Measurements from ENCODE around the gene SRPK1.

Gene SRPK1

DNA sequence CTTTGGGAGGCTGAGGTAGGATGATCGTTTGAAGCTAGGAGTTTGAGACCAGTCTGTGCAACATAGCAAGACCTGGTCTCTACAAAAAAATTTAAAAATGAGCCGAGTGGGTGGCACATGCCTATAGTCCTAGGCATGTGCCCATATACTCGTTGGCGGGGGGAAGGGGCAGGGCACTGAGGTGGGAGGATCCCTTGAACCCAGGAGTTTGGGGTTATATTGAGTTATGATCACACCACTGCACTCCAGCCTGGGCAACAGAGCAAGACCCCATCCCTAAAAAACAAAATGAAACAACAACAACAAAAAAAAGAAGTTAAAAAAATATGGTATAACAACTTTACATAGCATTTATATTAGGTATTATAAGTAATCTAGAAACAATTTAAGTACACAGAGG lies 67.9 kb downstream of the SRPK1 start:
- Histone ChIP-seq H3K36me3 (ENCODE audit: insufficient read depth, low read length) (peaks cover 98% of the 10 kb centered on the region), H3K27me3 (ENCODE audit: insufficient read depth, low read length) (no peaks in the 10 kb centered on the region)
- 92% methylated on average over 4 of the region's 4 CpGs for WGBS

DNA sequence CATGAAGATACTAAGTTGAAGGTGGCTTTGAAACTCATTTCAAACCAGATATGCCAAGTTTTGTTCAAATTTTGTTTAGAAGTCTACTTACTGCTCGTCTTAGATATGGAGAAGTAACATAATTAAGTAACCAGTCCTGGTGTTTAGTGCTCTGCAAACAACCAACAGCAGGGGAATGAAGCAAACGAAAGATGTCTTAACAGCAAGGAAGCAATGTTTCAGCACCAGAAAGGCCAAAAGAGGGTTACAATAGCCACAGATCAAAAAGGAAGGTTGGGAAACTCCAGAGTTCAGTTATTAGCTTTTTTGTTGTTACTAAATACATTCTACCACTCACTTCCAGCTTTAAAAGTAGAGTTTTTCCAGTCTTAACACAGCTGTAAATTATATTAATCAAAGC lies 70.7 kb downstream of the SRPK1 start:
- Histone ChIP-seq H3K27ac (ENCODE audit: low read depth, low read length) (no peak overlapping the region), H3K9me3 (ENCODE audit: insufficient read depth, low read depth, low read length) (peaks cover 6% of the 10 kb centered on the region; the same call in 1 of the 2 replicates), H3K4me1 (ENCODE audit: insufficient read depth, low read length) (no peaks in the 10 kb centered on the region), H3K27me3 (ENCODE audit: insufficient read depth, low read length) (no peaks in the 10 kb centered on the region), H3K4me3 (ENCODE audit: low read length) (no peak overlapping the region), H3K9ac (ENCODE audit: low read depth, low read length) (no peak overlapping the region), H3K36me3 (ENCODE audit: insufficient read depth, low read length) (peaks cover 97% of the 10 kb centered on the region)
- 88% methylated on average over 2 of the region's 2 CpGs for WGBS

More for the DNA sequence above, 67.9 kb downstream of the SRPK1 start:
- no peak overlapping the region for H3K4me3 ChIP-seq (ENCODE audit: low read length)
- peaks cover 6% of the 10 kb centered on the region; the same call in 1 of the 2 replicates for H3K9me3 ChIP-seq (ENCODE audit: insufficient read depth, low read depth, low read length)
- H3K27ac ChIP-seq (ENCODE audit: low read depth, low read length), result no peak overlapping the region
- no peak overlapping the region for H3K9ac ChIP-seq (ENCODE audit: low read depth, low read length)
- peaks cover 7% of the 10 kb centered on the region for H3K4me1 ChIP-seq (ENCODE audit: insufficient read depth, low read length)

DNA sequence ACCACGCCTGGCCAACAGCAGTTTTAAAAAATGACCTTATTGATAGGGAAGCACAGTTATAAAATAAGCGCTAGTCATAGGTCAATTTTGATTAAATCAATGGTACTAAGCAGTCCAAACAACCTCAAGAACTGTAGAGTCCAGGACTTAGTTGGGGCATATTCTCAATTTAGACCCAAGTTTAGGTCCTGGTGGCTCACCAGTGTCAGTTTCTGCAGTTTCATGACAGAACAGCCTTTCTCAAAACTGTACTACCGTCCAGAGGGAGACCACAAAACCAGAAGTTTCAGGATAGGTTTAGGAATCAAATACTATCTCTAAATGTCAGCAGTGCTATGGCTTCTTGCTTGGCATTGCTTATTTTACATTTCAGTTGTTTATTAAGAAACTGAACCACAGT lies 76.6 kb downstream of the SRPK1 start:
- WGBS, result 97% methylated on average over 3 of the region's 3 CpGs
- Histone ChIP-seq H3K27me3 (ENCODE audit: insufficient read depth, low read length) (no peaks in the 10 kb centered on the region), H3K27ac (ENCODE audit: low read depth, low read length) (no peak overlapping the region), H3K4me1 (ENCODE audit: insufficient read depth, low read length) (no peaks in the 10 kb centered on the region), H3K36me3 (ENCODE audit: insufficient read depth, low read length) (peaks cover 91% of the 10 kb centered on the region), H3K9ac (ENCODE audit: low read depth, low read length) (no peak overlapping the region), H3K4me3 (ENCODE audit: low read length) (no peak overlapping the region), H3K9me3 (ENCODE audit: insufficient read depth, low read depth, low read length) (peaks cover 6% of the 10 kb centered on the region; the same call in 1 of the 2 replicates)

DNA sequence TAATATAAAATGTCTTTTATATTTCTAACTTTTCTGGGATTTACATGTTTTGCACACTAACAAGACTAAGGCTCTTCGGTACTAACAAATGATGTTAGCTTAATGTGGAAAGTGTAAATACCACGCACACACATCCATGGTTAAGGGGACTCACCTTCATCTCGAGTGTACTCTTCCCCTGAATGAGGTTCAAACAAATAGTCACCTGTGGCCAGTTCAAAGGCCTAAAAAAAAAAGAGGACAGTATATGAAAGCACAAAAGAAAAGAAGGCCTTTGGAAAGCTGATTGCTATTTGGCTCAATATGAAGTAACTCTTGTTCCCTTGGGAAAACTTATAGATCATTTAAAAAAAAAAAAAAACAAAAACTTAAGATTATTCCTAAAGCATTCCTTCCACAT lies 78.5 kb downstream of the SRPK1 start:
- Histone ChIP-seq H3K9me3 (ENCODE audit: insufficient read depth, low read depth, low read length) (no peaks in the 10 kb centered on the region), H3K36me3 (ENCODE audit: insufficient read depth, low read length) (peaks cover 89% of the 10 kb centered on the region), H3K9ac (ENCODE audit: low read depth, low read length) (no peak overlapping the region), H3K27ac (ENCODE audit: low read depth, low read length) (no peak overlapping the region), H3K27me3 (ENCODE audit: insufficient read depth, low read length) (no peaks in the 10 kb centered on the region), H3K4me3 (ENCODE audit: low read length) (no peak overlapping the region), H3K4me1 (ENCODE audit: insufficient read depth, low read length) (no peaks in the 10 kb centered on the region)
- 98% methylated on average over 3 of the region's 3 CpGs for WGBS

DNA sequence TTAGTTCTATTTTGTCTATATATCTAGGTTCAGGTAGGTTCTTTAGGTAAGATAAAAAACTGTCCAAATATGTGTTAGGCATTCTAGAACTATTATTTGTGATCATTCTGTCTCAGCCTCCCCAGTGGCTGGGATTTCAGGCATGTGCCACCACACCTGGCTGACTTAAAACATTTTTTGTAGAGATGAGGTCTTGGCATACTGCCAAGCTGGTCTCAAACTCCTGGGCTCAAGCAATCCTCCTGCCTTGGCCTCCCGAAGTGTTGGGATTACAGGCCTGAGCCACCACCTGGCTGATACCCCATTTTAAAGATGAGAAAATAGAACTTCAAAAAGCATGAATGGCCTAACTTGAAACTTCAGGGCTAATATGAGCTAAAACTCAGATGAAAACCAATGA lies 81.9 kb downstream of the SRPK1 start:
- Histone ChIP-seq H3K27ac (ENCODE audit: low read depth, low read length) (no peak overlapping the region), H3K36me3 (ENCODE audit: insufficient read depth, low read length) (peaks cover 88% of the 10 kb centered on the region), H3K9ac (ENCODE audit: low read depth, low read length) (no peak overlapping the region), H3K4me1 (ENCODE audit: insufficient read depth, low read length) (no peaks in the 10 kb centered on the region), H3K9me3 (ENCODE audit: insufficient read depth, low read depth, low read length) (no peaks in the 10 kb centered on the region), H3K4me3 (ENCODE audit: low read length) (no peak overlapping the region), H3K27me3 (ENCODE audit: insufficient read depth, low read length) (no peaks in the 10 kb centered on the region)
- WGBS, result 86% methylated on average over 1 of the region's 1 CpG

DNA sequence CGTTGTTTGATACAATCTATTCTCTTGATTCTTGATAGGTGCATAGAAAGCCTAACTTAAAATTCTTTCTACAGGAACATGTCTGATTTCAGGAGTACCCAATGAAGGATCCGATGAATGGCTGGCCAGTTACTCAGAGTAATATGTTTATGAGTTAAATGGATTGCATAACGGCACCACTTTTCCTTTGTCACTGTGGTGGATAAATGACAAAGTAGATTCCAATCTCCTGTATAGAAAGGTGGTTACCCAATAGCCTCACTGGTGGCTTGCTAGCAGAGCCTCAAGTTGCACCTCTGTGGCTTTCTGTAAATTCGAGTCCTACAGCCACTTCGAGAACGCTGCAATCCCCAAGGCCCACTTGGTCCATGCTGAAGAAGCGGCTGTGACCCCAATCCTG lies 87.4 kb downstream of the SRPK1 start:
- no peak overlapping the region for H3K9ac ChIP-seq (ENCODE audit: low read depth, low read length)
- H3K4me1 ChIP-seq (ENCODE audit: insufficient read depth, low read length), result no peaks in the 10 kb centered on the region
- no peak overlapping the region for H3K27ac ChIP-seq (ENCODE audit: low read depth, low read length)
- no peak overlapping the region for H3K4me3 ChIP-seq (ENCODE audit: low read length)
- no peaks in the 10 kb centered on the region for H3K27me3 ChIP-seq (ENCODE audit: insufficient read depth, low read length)
- no peaks in the 10 kb centered on the region for H3K9me3 ChIP-seq (ENCODE audit: insufficient read depth, low read depth, low read length)
- WGBS, result 97% methylated on average over 7 of the region's 7 CpGs
- H3K36me3 ChIP-seq (ENCODE audit: insufficient read depth, low read length), result peaks cover 58% of the 10 kb centered on the region

DNA sequence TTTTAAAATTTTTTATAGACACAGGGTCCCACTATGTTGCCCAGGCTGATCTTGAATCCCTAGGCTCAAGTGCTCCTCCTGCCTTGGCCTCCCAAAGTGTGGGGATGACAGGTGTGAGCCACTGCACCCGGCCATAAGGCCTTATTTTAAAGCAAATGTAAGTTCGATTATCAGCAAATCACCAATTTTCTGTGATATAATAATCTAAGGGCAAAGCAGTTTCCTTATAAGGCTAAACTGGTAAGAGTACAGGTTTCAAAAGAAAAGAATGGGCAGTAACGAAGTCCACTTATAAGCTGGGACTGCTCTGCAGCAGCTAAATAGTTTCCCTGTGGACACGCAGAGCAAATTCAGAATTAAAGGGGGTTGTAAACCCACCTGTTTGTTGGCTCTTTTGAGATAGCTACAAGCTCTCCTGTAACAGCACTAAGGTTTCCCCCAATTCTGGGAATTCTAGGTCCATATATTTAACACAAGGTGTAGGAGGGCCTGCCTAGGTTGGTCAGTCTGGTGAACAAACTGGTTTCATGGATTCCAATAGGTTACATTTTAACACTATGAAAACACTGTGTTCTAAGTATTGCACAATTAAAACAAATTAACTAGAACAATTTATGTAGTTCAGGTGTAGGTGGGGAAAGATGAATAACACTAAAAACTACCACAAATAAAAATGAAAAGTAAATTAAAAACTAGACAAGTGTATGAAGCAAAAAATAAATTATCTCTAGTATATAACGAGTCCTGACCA lies 89.5 kb downstream of the SRPK1 start:
- Histone ChIP-seq H3K27ac (ENCODE audit: low read depth, low read length) (no peak overlapping the region), H3K4me1 (ENCODE audit: insufficient read depth, low read length) (no peaks in the 10 kb centered on the region), H3K9me3 (ENCODE audit: insufficient read depth, low read depth, low read length) (no peaks in the 10 kb centered on the region), H3K27me3 (ENCODE audit: insufficient read depth, low read length) (no peaks in the 10 kb centered on the region), H3K4me3 (ENCODE audit: low read length) (no peak overlapping the region), H3K36me3 (ENCODE audit: insufficient read depth, low read length) (peaks cover 40% of the 10 kb centered on the region), H3K9ac (ENCODE audit: low read depth, low read length) (no peak overlapping the region)
- 96% methylated on average over 5 of the region's 5 CpGs for WGBS

DNA sequence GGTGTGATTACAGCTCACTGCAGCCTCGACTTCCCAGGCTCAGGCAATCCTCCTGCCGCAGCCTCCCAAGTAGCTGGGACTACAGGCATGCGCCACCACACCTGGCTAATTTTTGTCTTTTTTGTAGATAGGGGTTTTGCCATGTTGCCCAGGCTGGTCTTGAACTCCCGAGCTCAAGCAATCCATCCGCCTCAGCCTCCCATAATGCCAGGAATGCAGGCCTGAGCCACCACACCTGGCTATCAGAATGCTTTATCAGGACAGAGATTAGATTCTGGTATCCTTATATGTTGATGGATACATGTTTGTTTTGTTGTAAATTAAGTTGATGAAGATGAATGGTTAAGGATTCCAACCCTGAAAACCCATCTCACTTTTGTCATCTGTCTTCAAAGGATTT lies 91.6 kb downstream of the SRPK1 start:
- Histone ChIP-seq H3K4me1 (ENCODE audit: insufficient read depth, low read length) (no peaks in the 10 kb centered on the region), H3K9ac (ENCODE audit: low read depth, low read length) (no peak overlapping the region), H3K27me3 (ENCODE audit: insufficient read depth, low read length) (no peaks in the 10 kb centered on the region), H3K9me3 (ENCODE audit: insufficient read depth, low read depth, low read length) (no peaks in the 10 kb centered on the region), H3K36me3 (ENCODE audit: insufficient read depth, low read length) (peaks cover 20% of the 10 kb centered on the region), H3K4me3 (ENCODE audit: low read length) (no peak overlapping the region), H3K27ac (ENCODE audit: low read depth, low read length) (no peak overlapping the region)
- 99% methylated on average over 5 of the region's 5 CpGs for WGBS

DNA sequence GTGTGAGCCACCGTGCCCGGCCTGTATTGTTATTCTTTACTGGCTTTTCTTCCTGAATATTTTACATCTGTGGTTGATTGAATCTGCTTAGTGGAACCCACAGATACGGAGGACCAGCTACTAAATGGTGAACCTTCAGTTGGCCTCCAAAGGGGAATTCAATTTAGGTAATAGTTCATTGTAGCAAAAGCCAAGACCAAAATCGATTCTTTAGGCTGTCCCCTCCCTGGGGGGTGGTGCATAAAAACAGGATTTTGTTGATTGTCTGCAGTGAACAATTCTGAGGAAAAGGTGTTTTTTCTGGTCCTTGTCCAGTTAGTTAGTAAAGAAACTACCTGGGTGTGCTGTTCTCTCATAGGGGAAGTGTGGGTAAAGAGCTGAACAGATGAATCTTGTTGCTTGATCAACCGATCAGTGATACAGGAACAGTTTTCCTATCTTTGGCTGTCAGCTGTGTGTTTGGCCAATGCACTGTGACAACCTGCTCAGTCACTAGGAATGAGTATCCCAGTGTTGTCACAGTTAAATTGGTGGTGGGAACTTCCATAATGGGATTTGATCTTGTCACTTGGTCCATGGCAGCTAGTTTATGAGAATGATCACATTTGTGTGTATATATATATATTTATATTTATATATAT lies 96.2 kb downstream of the SRPK1 start:
- Histone ChIP-seq H3K4me3 (ENCODE audit: low read length) (no peak overlapping the region), H3K9me3 (ENCODE audit: insufficient read depth, low read depth, low read length) (no peaks in the 10 kb centered on the region), H3K36me3 (ENCODE audit: insufficient read depth, low read length) (no peaks in the 10 kb centered on the region), H3K27me3 (ENCODE audit: insufficient read depth, low read length) (no peaks in the 10 kb centered on the region), H3K9ac (ENCODE audit: low read depth, low read length) (no peak overlapping the region), H3K4me1 (ENCODE audit: insufficient read depth, low read length) (no peaks in the 10 kb centered on the region), H3K27ac (ENCODE audit: low read depth, low read length) (no peak overlapping the region)
- WGBS, result 90% methylated on average over 5 of the region's 5 CpGs

DNA sequence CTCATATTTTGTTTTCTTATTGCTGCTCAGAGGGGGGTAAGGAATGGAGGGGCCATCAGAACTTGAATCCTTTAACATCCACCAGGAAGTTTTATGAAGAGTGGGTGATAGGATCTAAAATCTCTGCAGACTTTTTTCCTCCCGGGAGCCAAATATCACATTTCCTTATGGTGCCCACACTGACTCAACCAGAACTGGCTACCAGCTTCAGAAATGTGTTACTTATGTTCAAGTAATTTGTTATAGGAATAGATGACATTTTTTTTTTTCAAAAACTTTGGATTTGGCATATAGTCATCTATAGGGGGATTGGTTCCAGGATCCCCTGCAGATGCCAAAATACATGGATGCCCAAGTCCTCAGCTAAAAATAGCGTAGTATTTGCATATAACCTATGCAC lies 97.3 kb downstream of the SRPK1 start:
- Histone ChIP-seq H3K9ac (ENCODE audit: low read depth, low read length) (no peak overlapping the region), H3K27me3 (ENCODE audit: insufficient read depth, low read length) (no peaks in the 10 kb centered on the region), H3K36me3 (ENCODE audit: insufficient read depth, low read length) (no peaks in the 10 kb centered on the region), H3K27ac (ENCODE audit: low read depth, low read length) (no peak overlapping the region), H3K4me1 (ENCODE audit: insufficient read depth, low read length) (no peaks in the 10 kb centered on the region), H3K4me3 (ENCODE audit: low read length) (no peak overlapping the region), H3K9me3 (ENCODE audit: insufficient read depth, low read depth, low read length) (no peaks in the 10 kb centered on the region)
- 100% methylated on average over 1 of the region's 2 CpGs for WGBS

DNA sequence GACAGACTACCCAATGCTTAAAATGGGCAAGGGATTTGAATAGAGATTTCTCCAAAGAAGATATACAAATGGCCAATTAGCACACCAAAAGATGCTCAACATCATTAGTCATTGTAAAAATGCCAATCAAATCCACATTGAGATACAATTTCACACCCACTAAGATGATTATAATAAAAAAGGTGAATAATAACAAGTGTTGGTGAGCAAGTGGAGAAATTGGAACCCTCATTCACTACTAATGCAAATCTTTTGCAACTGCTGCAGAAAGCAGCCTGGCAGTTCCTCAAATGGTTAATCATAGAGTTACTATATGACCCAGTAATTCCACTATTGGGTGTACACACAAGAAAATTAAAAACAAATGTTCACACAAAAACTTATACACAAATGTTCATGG lies 103.4 kb downstream of the SRPK1 start:
- H3K9ac ChIP-seq (ENCODE audit: low read depth, low read length), result no peak overlapping the region
- H3K4me1 ChIP-seq (ENCODE audit: insufficient read depth, low read length), result no peaks in the 10 kb centered on the region
- H3K36me3 ChIP-seq (ENCODE audit: insufficient read depth, low read length), result no peaks in the 10 kb centered on the region
- H3K27ac ChIP-seq (ENCODE audit: low read depth, low read length), result no peak overlapping the region
- no peaks in the 10 kb centered on the region for H3K27me3 ChIP-seq (ENCODE audit: insufficient read depth, low read length)
- H3K9me3 ChIP-seq (ENCODE audit: insufficient read depth, low read depth, low read length), result peaks cover 13% of the 10 kb centered on the region; the same call in 1 of the 2 replicates
- H3K4me3 ChIP-seq (ENCODE audit: low read length), result no peak overlapping the region

Data from HUES64 (cell line).